Stimulated activated CD4-positive, alpha-beta T cell treated with anti-CD3 and anti-CD28 coated beads, Interleukin-12 subunit alpha, Interleukin-12 subunit beta, amount 100 ng/mL, for 4 hours (primary cell): Measurements from ENCODE around the gene NOMO2.
A peak's percentile ranks its signal among the peaks of the same experiment; 100 is the strongest.
"Not testable (repeated sequence)": the region's sequence is repeated elsewhere in the genome, so short reads cannot be mapped to it uniquely, and the experiment has no call there.

ENCODE experiments used
- DNase-seq: peaks from one replicate; pipeline ENCODE4 v3.0.0-alpha.2; 2020

NOMO2 gene, protein sequence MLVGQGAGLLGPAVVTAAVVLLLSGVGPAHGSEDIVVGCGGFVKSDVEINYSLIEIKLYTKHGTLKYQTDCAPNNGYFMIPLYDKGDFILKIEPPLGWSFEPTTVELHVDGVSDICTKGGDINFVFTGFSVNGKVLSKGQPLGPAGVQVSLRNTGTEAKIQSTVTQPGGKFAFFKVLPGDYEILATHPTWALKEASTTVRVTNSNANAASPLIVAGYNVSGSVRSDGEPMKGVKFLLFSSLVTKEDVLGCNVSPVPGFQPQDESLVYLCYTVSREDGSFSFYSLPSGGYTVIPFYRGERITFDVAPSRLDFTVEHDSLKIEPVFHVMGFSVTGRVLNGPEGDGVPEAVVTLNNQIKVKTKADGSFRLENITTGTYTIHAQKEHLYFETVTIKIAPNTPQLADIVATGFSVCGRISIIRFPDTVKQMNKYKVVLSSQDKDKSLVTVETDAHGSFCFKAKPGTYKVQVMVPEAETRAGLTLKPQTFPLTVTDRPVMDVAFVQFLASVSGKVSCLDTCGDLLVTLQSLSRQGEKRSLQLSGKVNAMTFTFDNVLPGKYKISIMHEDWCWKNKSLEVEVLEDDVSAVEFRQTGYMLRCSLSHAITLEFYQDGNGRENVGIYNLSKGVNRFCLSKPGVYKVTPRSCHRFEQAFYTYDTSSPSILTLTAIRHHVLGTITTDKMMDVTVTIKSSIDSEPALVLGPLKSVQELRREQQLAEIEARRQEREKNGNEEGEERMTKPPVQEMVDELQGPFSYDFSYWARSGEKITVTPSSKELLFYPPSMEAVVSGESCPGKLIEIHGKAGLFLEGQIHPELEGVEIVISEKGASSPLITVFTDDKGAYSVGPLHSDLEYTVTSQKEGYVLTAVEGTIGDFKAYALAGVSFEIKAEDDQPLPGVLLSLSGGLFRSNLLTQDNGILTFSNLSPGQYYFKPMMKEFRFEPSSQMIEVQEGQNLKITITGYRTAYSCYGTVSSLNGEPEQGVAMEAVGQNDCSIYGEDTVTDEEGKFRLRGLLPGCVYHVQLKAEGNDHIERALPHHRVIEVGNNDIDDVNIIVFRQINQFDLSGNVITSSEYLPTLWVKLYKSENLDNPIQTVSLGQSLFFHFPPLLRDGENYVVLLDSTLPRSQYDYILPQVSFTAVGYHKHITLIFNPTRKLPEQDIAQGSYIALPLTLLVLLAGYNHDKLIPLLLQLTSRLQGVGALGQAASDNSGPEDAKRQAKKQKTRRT

DNA sequence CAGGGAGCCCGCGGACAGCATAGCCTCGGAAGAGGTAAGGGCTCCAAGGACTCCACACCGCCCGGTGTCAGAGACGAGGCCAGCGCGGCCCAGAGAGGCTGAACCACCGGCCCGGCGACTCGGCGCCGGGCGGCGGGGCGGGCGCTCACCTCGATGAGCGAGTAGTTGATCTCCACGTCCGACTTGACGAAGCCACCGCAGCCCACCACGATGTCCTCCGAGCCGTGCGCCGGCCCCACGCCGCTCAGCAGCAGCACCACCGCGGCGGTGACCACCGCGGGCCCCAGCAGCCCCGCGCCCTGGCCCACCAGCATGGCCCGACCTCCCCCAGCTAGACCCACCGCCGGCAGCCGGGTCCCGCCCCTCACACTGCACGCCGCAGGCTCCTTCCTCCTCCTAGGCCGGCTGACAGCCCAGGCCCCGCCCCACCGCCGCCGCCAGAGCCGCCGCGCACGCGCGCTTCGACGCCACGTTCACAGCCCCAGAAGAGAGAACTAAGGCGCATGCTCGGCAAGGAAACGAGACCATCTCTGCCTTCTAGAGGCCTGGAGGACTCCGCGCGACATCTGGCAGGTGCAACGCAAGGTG, at the start of gene NOMO2:
NOMO2 (minus strand) TSS at position 371 of the 588 bp plus-strand sequence; CDS start at position 314, 57 bp downstream.
- peak; percentile 84 for DNase-seq

DNA sequence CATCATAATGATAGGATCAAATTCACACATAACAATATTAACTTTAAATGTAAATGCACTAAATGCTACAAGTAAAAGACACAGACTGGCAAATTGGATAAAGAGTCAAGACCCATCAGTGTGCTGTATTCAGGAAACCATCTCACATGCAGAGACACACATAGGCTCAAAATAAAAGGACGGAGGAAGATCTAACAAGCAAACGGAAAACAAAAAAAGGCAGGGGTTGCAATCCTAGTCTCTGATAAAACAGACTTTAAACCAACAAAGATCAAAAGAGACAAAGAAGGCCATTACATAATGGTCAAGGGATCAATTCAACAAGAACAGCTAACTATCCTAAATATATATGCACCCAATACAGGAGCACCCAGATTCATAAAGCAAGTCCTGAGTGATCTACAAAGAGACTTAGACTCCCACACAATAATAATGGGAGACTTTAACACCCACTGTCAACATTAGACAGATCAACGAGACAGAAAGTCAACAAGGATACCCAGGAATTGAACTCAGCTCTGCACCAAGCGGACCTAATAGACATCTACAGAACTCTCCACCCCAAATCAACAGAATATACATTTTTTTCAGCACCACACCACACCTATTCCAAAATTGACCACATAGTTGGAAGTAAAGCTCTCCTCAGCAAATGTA, 48.4 kb upstream of the NOMO2 start:
- not testable (repeated sequence) for DNase-seq

DNA sequence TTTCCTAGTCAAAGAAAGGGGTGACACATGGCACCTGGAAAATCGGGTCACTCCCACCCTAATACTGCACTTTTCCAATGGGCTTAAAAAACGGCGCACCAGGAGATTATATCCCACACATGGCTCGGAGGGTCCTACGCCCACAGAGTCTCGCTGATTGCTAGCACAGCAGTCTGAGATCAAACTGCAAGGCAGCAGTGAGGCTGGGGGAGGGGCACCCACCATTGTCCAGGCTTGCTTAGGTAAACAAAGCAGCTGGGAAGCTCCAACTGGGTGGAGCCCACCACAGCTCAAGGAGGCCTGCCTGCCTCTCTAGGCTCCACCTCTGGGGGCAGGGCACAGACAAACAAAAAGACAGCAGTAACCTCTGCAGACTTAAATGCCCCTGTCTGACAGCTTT, 46.4 kb upstream of the NOMO2 start:
- not testable (repeated sequence) for DNase-seq

DNA sequence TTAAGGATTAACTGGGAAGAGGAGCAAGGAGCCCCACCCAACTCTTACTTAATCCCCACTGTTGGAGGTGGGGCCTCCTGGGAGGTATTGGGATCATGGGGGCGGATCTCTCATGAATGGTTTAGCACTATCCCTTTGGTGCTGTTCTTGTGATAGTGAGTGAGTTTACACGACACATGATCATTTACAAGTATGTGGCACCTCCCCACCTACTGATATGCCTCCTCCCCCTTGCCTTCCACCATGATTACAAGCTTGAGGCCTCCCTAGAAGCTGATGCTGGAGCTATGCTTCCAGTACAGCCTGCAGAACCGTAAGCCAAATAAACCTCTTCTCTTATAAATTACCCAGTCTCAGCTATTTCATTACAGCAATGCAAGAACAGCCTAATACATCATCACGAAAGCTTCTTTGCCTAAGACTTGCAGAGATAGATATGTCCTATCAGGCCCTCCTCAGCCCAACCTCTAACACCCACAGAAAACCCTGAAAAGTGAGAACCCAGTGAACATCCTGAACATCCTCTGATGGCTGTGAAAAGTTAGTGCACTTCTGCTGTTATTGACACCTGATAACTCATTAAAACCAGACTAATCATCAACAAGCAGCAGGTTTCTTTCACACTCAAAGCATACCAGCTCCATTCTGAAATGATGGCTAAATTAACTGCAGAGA, 41.8 kb upstream of the NOMO2 start:
- not testable (repeated sequence) for DNase-seq

DNA sequence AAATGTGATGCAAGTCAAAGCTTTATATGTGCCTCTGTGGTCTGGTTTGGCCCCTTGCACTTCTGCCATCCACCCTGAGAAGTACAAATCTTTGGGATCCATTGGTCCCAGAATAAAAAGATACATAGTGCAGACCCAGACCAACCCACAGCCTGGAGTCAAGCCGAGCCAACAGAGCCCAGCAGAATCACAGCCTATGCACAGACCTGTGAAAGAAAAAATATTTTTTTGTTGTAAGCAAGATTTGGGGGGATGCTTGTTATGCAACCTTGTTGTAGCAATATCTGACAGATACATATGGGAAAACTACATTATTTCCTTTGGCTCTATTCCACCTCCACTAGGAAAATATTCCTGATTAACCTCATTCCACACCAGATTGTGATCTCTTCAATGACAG, 36.7 kb upstream of the NOMO2 start:
- DNase-seq: not testable (repeated sequence)

DNA sequence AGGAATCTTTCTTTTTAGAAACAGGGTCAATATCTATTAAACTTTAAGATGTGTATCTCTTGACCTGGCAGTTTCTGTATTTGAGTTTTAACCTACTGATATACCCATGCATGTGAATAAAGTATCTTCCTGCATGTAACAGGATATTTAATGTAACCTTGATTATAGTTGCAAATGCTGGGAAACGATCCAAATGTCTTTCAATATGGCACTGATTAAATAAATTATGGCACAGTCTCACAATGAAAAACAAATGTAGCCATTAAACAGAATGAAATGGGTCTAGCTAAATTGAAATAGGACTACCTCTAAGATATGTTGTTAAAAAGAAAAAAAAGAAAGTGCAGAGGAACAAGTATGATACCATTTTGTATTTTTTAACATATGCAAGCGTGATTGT, 35.8 kb upstream of the NOMO2 start:
- DNase-seq: not testable (repeated sequence)

DNA sequence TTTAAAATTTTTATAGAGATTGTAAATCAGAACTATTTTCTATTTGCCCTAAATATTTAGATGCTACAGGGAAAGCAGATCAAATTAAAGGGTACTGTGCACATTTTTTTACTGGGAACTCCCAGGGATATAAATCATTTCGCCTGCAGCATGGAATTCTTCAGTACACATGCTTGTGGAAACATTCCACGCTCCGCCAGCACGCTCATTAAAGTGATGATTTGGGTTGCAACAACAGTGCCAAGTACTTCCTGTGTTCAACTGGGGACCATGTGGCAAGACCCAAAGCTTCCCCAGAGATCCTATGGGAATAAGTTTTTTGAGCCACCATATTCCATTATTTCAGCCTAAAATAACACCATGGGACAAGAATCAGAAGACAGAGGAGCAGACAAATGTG, 35.4 kb upstream of the NOMO2 start:
- not testable (repeated sequence) for DNase-seq

DNA sequence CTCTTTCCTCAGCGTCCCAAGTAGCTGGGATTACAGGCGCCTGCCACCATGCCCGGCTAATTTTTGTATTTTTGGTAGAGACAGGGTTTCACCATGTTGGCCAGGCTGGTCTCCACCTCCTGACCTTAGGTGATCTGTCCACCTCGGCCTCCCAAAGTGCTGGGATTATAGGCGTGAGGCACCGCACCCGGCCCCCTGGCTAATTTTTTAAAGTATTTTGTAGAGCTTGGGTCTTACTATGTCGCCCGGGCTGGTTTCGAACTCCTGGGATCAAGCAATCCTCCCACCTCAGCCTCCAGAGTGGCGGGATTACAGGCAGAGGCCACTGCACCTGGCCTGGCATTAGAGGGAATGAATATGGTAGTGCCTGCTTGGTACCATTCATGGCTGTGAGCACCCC, 33.9 kb upstream of the NOMO2 start:
- DNase-seq: not testable (repeated sequence)

DNA sequence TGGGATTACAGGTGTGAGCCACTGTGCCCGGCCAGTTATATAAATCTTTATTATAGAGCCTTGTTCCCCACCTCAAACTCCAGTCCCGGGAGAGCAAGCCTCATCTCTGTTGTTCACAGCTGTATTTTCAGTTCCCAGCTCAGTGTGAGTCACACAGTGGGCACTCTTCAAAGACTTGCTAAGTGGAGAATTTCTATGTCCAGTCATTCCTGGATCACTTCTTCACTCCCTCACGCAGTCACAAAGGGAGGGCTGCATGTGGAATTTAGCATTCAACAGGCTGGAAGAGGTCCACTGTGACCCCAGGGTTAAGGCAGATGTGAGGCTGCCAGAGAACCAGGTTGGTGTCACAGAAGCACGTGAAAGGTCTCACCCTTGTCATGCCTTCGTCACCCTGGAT, 33.0 kb upstream of the NOMO2 start:
- not testable (repeated sequence) for DNase-seq

DNA sequence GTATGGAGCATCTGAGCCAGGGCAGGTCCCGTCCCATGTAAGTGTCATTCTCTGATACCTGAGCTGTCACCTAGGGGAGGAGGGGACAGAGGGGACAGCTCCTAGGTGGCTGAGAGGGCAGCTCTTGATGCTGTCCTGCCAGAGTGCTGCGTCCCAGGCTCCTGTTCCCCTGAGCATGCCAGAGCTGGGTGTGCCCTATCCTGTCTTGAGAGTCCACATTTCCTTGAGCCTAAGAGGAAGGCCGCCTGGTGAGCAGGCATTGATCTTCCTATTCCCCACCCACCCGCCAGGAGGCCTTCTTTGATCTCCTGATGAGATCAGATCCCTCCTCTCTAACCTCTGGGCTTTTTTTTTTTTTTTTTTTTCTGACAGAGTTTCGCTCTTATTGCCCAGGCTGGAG, 32.0 kb upstream of the NOMO2 start:
- DNase-seq: not testable (repeated sequence)

DNA sequence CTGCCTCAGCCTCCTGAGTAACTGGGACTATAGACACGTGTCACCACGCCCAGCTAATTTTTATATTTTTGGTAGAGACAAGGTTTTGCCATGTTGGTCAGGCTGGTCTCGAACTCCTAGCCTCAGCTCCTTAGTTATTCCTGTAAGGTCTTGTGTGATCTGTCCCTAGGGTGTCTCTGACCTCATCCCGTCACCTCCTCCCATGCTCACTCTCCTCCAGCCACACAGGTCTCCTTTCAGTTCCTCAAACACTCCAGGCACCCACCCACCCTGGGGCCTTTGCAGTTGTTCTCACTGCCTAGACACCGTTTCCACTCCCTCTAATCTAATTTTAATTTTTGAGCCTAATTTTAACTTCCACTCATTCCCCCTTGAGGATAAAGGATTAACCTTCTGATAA, 31.1 kb upstream of the NOMO2 start:
- DNase-seq: not testable (repeated sequence)

DNA sequence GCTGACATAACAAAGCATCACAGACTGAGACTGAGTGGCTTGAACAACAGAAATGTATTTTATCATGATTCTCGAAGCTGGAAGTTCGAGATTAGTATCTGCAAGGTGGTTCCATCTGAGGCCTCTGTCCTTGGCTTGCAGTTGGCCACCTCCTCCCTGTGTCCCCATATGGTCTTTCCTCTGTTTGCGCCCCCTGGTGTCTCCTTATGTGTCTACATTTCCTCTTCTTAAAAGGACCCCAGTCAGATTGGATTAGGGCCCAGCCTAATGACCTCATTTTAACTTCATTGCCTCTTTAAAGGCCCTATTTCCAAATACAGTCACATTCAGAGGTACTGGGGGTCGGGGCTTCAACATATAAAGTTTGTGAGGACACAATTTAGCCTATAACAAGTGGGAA, 30.0 kb upstream of the NOMO2 start:
- DNase-seq: not testable (repeated sequence)

DNA sequence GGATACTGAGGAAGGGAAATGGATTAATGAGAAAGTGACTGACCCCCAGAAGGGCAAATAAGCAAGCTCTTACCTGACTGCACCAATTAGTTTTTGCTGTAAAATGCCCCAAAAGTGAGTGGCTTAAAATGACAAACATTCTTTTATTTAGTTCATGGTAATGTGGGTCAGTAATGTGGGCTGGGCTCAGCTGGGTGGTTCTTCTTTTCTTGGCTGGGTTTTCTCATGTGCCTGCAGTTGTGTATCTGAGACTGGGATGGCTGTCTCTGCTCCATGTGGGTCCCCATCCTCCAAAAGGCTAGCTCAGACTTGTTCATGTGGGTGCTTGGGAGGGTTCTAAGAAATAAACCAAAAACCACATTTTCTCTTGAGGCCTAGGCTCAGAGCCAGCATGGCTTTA, 29.5 kb upstream of the NOMO2 start:
- DNase-seq: not testable (repeated sequence)

DNA sequence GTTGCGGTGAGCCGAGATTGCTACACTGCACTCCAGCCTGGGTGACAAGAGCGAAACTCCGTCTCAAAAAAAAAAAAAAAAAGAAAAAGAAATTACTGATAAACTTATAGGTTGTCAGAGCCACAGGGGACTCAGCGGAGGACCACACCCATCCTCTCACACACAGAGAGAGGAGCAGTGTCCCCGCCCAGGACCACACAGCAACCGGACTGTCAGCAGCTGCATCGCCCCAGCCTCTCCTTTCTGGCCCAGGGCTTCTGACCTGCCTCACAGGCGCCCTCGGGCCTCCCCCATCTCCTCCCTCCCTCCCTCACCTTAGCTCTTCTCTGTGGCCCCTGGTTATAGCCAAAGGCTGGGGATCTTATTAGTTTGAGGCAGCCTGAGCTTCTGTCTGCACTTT, 27.9 kb upstream of the NOMO2 start:
- DNase-seq: not testable (repeated sequence)

DNA sequence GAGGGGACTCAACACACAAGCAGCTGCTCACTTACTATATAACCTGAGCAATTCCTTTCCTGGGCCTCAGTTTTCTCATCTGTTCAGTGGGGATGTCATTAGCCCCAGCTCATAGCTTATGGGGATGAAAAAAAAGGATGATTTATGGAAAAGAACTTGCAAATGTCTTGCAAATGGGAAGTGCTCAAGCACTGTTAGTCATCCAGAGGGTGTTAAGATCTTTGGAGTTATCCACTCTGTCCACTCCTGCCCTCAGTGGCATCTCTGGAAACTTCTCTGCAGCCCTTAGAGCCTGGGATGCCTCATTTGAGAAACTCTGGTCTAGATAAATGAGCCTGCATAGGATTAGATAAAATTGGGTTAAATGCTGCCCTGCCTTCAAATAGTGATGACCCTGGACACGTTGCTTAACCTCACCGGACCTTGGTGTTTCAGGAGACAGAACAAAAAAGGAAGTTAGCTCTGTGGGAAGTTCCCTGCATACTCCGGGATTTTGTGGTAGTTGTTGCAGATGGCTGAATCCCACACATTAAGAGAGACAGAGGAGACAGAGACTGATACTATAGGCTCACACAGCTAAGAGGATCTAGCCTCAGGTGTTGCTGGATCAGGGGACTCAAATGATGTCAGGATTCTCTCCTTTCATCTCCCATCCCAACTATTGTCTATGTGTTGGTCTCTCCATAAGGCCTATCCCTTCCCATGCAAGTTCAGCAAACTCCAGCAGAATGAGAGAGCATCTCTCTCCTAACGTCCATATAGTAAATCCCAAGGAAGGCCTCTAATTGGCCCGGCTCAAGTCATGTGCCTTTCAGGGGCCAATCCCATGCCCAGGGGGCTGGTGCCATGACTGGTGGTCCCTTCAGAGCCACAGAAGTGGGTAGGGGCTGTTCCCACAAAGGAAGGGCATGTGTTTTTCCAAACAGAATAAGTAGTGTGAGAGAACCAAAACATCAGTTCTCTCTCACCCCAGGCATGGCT, 25.0 kb upstream of the NOMO2 start:
- not testable (repeated sequence) for DNase-seq

DNA sequence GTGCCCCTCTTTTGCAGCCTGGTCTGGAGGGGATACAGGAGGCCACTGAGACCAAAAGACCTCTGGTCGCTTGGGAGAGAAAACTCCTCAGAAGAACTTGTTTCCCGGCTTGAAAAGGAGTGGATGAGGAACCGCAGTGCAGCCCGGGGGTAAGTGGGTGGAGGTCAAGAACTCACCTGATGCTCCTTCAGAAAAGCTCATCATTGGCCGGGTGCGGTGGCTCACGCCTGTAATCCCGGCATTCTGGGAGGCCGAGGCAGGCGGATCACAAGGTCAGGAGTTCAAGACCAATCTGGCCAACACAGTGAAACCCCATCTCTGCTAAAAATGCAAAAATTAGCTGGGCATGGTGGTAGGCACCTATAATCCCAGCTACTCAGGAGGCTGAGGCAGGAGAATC, 23.9 kb upstream of the NOMO2 start:
- DNase-seq: not testable (repeated sequence)

DNA sequence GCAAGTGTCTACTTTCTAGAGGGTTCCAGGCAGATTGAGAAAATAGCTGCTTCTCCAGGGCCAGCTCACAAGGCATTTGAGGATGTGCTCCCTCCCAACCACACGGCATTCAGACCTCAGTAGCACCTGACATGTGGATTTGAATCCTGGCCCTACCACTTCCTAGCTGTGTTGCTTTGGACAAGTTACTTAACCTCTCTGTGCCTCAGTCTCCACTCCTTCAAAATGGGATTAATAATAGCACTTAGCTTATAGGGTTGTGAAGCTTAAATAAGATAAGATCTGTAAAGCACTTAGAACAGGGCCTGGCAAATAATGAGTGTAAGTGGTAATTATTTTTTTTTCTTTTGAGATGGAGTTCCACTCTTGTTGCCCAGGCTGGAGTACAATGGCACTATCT, 21.0 kb upstream of the NOMO2 start:
- no peak for DNase-seq

DNA sequence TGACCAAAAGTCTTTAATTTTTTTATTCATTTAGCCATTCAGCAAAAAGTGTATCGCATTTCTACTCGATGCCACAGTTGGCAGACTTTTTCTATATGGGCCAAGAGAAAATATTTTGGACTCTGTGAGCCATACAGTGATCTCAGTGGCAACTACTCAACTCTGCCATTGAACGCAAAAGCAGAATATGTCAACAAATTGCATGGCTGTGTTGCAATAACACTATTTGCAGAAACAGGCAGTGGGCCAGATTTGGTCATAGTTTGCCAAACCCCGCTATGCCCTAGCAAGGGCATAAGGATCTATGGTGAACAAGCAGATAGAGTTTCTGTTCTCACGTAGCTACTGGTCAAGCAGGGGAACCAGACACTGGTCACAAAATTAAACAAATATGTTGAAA, 18.5 kb upstream of the NOMO2 start:
- DNase-seq: not testable (repeated sequence)

DNA sequence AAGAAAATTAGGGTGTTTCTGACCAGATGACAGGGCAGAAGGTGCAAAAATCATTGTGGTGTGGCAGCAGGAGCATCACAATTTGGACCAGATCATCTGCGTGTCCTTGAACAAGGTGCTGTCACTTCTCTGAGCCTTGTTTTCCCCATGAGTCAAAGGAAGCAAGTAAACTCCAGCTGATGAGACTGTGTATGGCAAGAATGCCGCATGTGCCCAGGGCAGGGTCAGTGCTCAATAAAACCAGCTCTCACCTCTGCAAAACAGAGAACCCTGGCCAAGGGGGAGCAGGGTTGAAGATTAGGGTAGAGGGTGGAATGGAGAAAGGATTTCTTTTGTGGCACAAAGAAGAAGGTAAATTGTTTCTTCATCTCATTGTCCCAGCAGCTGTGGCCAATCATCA, 17.4 kb upstream of the NOMO2 start:
- DNase-seq: not testable (repeated sequence)

DNA sequence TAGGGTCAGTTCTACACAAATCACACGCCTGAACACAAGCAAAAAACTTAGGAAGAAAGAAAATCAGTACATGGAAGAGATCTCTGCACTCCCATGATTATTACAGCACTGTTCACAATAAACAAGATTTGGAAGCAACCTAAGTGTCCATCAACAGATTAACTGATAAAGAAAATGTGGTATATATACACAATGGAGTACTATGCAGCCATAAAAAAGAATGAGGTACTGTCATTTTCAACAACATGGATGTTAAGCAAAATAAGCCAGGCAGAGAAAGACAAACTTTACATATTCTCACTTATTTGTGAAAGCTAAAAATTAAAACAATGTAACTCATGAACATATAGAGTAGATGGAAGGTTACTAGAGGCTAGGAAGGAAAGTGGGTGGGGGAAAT, 16.0 kb upstream of the NOMO2 start:
- not testable (repeated sequence) for DNase-seq
